Stimulated activated CD8-positive, alpha-beta memory T cell treated with anti-CD3 and anti-CD28 coated beads, Interleukin-4, amount 100 ng/mL, for 24 hours (primary cell): ENCODE data around the gene MACROD2.
"Not testable (repeated sequence)": the region's sequence is repeated elsewhere in the genome, so short reads cannot be mapped to it uniquely, and the experiment has no call there.

Source experiments
- DNase-seq: peaks from one replicate; pipeline ENCODE4 v3.0.0-alpha.2; 2020; ENCODE audit warnings: low read depth

Gene MACROD2

GRCh38 chr20:15111654-15112053, 1116.3 kb downstream of the MACROD2 start:
- no peak for DNase-seq

- no peak for DNase-seq
Measured at GRCh38 chr20:15113144-15113773, 1117.9 kb downstream of the MACROD2 start.

DNA sequence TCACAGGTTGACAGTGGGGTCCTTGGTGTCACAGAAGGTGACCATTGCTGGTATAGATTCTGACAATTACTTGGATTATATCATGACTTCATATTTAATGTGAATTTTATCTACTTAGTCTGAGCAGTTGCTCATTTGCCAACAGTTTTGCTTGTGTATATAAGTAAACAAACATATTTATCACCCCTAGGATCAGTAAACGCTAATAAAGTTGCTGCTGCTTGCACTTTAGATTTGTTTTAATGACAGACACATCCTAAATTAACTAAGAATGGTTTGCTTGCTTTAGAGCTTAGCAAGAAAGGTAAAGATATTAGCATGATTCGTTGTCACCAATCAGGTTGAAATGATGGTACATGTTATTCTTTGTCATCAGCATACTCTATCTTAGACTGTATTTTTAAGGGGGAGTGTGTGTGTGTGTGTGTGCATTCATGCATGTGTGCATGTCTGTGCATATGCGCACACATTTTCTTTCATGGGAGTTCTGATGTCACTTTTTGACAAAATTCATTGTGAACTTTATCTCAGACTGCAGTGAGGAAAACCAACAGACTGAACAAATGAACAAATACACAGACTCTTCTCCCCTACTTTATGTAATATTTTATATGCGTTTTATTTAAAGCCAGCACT, 1124.7 kb downstream of the MACROD2 start:
- no peak for DNase-seq

DNA sequence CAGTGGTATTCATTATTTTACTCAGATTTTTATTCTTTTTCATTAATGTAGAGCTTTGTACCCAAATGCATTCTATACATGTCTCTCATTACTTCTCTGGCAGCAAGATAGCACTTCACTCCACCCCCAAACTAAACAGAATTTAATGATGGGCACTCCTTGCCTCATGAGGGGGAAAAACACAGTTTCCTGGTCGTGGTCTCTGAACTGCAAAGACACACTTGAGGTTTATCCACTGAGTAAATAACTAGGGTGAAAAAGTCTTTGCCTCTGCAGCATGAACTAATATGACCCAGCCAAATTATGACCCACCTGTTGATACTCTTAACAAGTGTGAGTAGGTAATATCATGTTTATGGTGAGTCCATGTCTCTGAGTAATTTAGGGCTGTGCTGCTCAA, 1127.3 kb downstream of the MACROD2 start:
- DNase-seq, result no peak

GRCh38 chr20:15131176-15131575, 1135.9 kb downstream of the MACROD2 start:
- no peak for DNase-seq

- DNase-seq, result no peak
Measured at GRCh38 chr20:15138548-15139126, 1143.3 kb downstream of the MACROD2 start.

- no peak for DNase-seq
Measured at GRCh38 chr20:15139522-15139921, 1144.2 kb downstream of the MACROD2 start.

- no peak for DNase-seq
Measured at GRCh38 chr20:15140286-15140685, 1145.0 kb downstream of the MACROD2 start.

DNA sequence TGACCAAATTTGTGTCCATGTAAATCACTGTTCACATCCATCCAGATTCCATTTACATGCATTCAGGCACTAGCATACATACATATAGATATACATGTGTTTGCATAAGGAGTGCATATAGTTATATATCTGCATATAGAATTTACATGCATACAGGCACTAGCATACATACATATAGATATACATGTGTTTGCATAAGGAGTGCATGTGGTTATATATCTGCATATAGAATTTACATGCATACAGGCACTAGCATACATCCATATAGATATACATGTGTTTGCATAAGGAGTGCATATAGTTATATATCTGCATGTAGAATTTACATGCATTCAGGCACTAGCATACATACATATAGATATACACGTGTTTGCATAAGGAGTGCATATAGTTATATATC, 1145.6 kb downstream of the MACROD2 start:
- DNase-seq, result not testable (repeated sequence)

DNA sequence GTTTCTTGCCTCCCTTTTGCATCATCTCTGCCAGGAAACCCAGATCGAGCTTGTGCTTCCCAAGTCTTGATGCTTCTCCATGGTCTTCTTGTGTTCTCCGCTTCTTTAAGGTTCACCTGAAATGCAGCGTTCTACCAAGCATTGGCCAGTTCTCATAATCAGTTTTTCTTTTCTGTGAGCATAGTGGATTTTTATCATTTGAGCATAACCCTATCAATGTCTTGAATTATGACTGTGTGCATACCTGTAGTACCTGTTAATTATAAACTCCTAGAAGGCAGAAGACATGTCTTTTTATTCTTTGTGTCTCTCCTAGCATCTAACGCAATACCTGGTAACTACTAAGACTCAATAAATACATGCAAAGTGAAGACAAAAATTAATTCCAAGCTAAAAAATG, 1146.5 kb downstream of the MACROD2 start:
- DNase-seq, result no peak

DNA sequence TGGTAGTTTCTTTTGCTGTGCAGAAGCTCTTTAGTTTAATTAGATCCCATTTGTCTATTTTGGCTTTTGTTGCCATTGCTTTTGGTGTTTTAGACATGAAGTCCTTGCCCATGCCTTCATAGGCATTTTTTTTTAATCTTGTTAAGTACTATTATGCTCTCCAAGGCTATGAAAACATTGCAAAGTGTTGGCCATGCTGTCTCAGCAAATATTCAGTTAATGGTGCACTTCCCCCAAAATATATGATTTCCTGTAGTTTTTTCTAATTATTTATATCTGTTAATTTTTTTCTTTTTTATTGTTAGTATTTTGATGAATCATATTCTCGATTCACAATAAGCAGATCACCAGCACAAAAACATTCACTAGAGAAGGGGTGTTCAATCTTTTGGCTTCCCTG, 1148.2 kb downstream of the MACROD2 start:
- no peak for DNase-seq

DNA sequence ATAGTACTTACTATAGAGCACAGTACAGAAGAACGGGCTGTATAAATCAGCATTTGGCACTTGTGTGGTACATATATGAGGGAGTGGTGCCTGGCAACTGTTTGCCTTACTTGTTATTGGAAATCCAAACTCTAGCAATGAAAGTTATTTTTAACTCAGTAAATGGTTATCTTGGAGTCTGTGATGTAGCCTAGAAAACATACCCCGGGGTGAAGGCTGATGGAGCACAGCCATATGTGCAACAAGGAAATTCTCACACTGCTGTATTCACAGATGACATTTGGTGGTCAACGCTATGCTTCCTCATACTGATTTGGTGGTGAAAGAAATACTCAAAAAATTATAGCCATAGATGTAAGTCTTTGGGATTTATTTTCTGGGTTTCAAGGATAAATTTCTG, 1149.6 kb downstream of the MACROD2 start:
- no peak for DNase-seq

DNA sequence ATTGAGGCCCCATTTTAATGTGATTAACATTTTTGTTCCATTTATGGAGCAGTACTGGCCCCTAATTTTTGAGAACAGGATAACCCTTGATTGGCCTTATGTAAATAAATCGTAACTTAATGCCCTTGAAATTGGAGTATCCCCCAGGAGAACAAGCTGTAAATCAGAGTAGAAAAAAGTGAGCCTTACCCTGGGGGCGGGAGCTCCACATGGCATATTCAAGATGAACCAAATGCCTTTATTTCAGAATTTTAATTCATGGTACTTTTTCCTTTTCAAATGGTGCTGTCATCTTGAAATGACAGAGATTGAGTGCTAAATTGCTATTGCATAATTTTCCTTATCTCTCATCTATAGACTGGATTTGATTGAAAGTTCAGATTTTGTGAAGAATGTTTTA, 1151.6 kb downstream of the MACROD2 start:
- DNase-seq, result no peak

- no peak for DNase-seq
Measured at GRCh38 chr20:15154070-15154469, 1158.8 kb downstream of the MACROD2 start.

DNA sequence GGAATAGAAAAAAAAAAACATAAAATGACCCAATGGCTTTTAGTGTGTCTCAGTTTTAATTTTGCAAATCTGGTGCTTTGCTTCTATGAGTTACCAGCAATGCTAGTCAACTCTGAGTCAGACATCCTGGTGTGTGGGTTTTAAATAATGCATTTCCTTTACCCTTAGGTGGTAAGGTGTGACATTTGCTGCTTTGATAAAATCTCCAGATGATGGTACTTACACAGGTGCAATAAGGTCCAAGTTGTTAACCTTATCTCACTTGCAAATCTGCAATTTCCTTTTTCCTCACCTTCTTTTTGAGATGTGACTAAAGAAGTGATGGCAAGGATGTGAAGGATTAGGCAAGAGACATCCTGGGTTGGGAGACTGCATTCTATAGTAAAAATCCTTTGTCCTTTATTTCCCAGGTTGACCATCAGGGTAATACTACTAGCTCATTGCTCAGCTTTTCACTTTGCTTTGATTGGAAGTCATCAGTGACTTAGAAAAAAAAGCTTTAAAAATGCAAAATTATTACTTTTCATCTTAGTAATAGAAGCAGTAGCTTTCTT, 1160.6 kb downstream of the MACROD2 start:
- DNase-seq, result no peak

DNA sequence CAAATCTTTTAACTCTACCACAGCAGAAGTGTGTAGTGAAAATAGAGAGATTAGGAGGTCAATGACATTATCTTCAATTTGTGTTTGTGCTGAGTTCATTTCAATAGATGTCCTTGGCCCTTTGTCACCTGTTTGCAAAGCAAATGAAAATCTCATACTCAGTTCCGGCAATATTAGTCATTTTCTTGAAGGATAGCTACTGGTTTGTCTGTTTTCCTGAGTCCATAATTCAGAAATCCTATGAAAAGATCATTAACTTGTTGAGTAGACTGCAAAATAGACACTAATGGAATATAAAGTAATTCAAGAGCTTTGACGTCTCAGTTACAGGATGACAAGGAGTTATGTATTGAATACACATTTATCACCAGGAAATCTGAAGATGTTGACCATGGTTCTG, 1163.2 kb downstream of the MACROD2 start:
- no peak for DNase-seq

DNA sequence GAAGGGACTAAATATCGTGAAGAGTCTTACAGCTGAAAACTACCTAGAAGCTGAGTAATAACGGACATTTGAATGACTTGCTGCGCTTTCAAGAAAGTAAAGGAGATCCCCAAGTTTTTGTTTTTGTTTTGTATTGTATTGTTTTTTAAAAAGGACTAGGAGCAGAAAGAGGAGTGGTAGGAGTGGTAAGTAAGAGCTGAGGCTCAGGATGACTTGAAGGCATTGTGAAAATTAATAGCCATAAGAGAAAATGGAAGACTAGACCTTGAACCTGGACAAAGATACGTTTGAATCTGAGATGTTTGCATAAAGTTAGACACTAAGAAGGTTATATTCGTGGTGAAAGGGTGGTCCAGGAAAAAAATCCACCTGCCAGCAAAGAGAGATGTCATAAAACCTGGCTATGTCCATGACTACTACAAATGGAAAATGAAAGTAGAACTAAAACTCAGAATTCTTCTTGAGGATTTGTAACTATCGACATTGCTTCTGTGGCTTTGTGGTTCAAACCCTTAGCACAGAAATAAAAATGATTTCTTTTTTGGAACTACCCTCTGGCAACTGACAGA, 1166.8 kb downstream of the MACROD2 start:
- DNase-seq, result no peak

- no peak for DNase-seq
Measured at GRCh38 chr20:15163632-15164031, 1168.3 kb downstream of the MACROD2 start.

DNA sequence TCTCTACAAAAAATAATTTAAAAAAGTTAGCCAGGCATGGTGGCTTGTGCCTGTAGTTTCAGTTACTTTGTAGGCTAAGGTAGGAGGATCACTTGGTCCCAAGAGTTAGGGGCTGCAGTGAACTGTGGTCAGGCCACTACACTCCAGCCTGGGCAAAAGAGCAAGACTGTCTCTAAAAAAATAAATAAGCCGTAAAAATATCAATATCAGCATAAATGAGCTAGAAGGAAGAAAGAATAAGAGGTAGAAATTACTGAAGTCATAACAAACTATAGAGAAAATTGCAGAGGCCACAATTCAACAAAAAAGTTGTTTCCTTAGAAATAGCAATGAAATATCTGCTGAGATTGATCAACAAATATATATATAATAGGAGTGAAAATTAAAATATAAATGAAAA, 1169.4 kb downstream of the MACROD2 start:
- no peak for DNase-seq

GRCh38 chr20:15166744-15167143, 1171.4 kb downstream of the MACROD2 start:
- no peak for DNase-seq

GRCh38 chr20:15171016-15171415, 1175.7 kb downstream of the MACROD2 start:
- no peak for DNase-seq

- no peak for DNase-seq
Measured at GRCh38 chr20:15176929-15177328, 1181.6 kb downstream of the MACROD2 start.

DNA sequence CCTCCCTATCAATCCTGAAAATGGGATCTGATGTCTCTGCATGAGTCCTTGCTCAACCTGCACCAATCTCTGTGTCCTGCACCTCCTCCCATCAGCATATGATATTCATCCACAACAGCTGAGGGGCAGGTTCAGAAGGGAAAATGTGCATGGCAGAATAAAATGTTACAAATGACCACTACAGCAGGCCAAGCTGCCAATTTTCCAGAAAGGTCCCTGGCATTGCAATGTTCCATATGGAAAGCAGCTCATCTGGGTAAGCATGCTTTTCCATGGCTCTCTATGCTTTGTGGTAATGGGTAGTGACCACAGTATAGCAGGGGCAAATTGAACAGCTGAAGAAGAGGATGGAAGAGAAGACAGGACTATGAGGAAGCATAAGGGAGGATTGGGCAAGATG, 1183.3 kb downstream of the MACROD2 start:
- DNase-seq, result no peak
